Measurements from ENCODE around the gene PPP2R2B. TPM values are rescaled to one million over a fixed set of nuclear protein-coding genes. Genes with fewer than 3 reads are reported as not detected.

PPP2R2B gene
- total RNA-seq, 1 experiment from 2014 or later: not detected

- Histone ChIP-seq H3F3A (ENCODE audit: low read length, unreplicated experiment) (no peaks in the 10 kb centered on the region), H3K27ac (ENCODE audit: low read length) (no peak overlapping the region), H3K4me1 (ENCODE audit: insufficient read depth, low read length) (no peaks in the 10 kb centered on the region), H3K4me3 (ENCODE audit: low read length) (no peak overlapping the region), H3K27me3 (ENCODE audit: low read length) (0 out of 2 replicates have a peak, but pooled peaks cover 6% of the 10 kb centered on the region), H3K9me3 (ENCODE audit: low read length) (no peaks in the 10 kb centered on the region), H3K79me2 (ENCODE audit: low read length) (no peaks in the 10 kb centered on the region), H3K4me2 (ENCODE audit: low read length) (no peak overlapping the region), H3K36me3 (ENCODE audit: low read depth, low read length) (no peaks in the 10 kb centered on the region), H4K20me1 (ENCODE audit: low read length) (no peaks in the 10 kb centered on the region), H2AFZ (ENCODE audit: low read length) (no peak overlapping the region), H3K9ac (ENCODE audit: low read length) (no peak overlapping the region), H3K9me2 (replicated peaks; ENCODE audit: low read length) (no peaks in the 10 kb centered on the region)
- BruUV-seq (replicated peaks): no TSS peak
- DNase-seq (no peak), ATAC-seq (no peak)
- intact Hi-C loops (cut with micrococcal nuclease): no loop called here
- CTCF ChIA-PET: no interaction called here
- TF ChIP-seq EZH2 (IDR thresholded peaks at IDR 0.05; ENCODE audit: low read length, unreplicated experiment): no peak
- no peak for TF ChIP-seq EZH2phosphoT487 (IDR thresholded peaks at IDR 0.05; ENCODE audit: borderline replicate concordance, low read length)
- no peak for TF ChIP-seq CTCF (conservative IDR thresholded peaks at IDR 0.05; ENCODE audit: low read depth, low read length)
- POLR2A ChIA-PET (ENCODE audit: unreplicated experiment): no interaction called here
These were observed 38.5 kb downstream of the PPP2R2B start for GRCh38 chr5:146840016-146840415.

- H3K4me1 ChIP-seq (ENCODE audit: insufficient read depth, low read length): no peaks in the 10 kb centered on the region
- H3K4me3 ChIP-seq (ENCODE audit: low read length): no peak overlapping the region
- intact Hi-C loops (cut with micrococcal nuclease): no loop called here
- H3K9ac ChIP-seq (ENCODE audit: low read length): no peak overlapping the region
- H3K36me3 ChIP-seq (ENCODE audit: low read depth, low read length): no peaks in the 10 kb centered on the region
- no peaks in the 10 kb centered on the region for H3K9me2 ChIP-seq (replicated peaks; ENCODE audit: low read length)
- H2AFZ ChIP-seq (ENCODE audit: low read length): no peak overlapping the region
- no peak overlapping the region for H3K4me2 ChIP-seq (ENCODE audit: low read length)
- H3K27ac ChIP-seq (ENCODE audit: low read length): no peak overlapping the region
- TF ChIP-seq EZH2 (IDR thresholded peaks at IDR 0.05; ENCODE audit: low read length, unreplicated experiment) (no peak), EZH2phosphoT487 (IDR thresholded peaks at IDR 0.05; ENCODE audit: borderline replicate concordance, low read length) (no peak), CTCF (conservative IDR thresholded peaks at IDR 0.05; ENCODE audit: low read depth, low read length) (no peak)
- no TSS peak for BruUV-seq (replicated peaks)
- ATAC-seq: no peak
- no peak for DNase-seq
- no peaks in the 10 kb centered on the region for H4K20me1 ChIP-seq (ENCODE audit: low read length)
- POLR2A ChIA-PET (ENCODE audit: unreplicated experiment): no interaction called here
- no peaks in the 10 kb centered on the region for H3F3A ChIP-seq (ENCODE audit: low read length, unreplicated experiment)
- 0 out of 2 replicates have a peak, but pooled peaks cover 6% of the 10 kb centered on the region for H3K27me3 ChIP-seq (ENCODE audit: low read length)
- H3K9me3 ChIP-seq (ENCODE audit: low read length): no peaks in the 10 kb centered on the region
- H3K79me2 ChIP-seq (ENCODE audit: low read length): no peaks in the 10 kb centered on the region
- CTCF ChIA-PET: no interaction called here
These were observed 42.2 kb downstream of the PPP2R2B start for GRCh38 chr5:146836226-146836842.

- TF ChIP-seq CTCF (conservative IDR thresholded peaks at IDR 0.05; ENCODE audit: low read depth, low read length) (no peak), EZH2 (IDR thresholded peaks at IDR 0.05; ENCODE audit: low read length, unreplicated experiment) (no peak), EZH2phosphoT487 (IDR thresholded peaks at IDR 0.05; ENCODE audit: borderline replicate concordance, low read length) (no peak)
- Histone ChIP-seq H3F3A (ENCODE audit: low read length, unreplicated experiment) (no peaks in the 10 kb centered on the region), H2AFZ (ENCODE audit: low read length) (no peak overlapping the region), H3K4me3 (ENCODE audit: low read length) (no peak overlapping the region), H4K20me1 (ENCODE audit: low read length) (no peaks in the 10 kb centered on the region), H3K9me3 (ENCODE audit: low read length) (no peaks in the 10 kb centered on the region), H3K27me3 (ENCODE audit: low read length) (no peaks in the 10 kb centered on the region), H3K9ac (ENCODE audit: low read length) (no peak overlapping the region), H3K4me1 (ENCODE audit: insufficient read depth, low read length) (no peaks in the 10 kb centered on the region), H3K36me3 (ENCODE audit: low read depth, low read length) (no peaks in the 10 kb centered on the region), H3K79me2 (ENCODE audit: low read length) (no peaks in the 10 kb centered on the region), H3K4me2 (ENCODE audit: low read length) (no peak overlapping the region), H3K9me2 (replicated peaks; ENCODE audit: low read length) (no peaks in the 10 kb centered on the region), H3K27ac (ENCODE audit: low read length) (no peak overlapping the region)
- POLR2A ChIA-PET (ENCODE audit: unreplicated experiment): no interaction called here
- no peak for ATAC-seq
- BruUV-seq (replicated peaks): no TSS peak
- CTCF ChIA-PET: no interaction called here
- intact Hi-C loops (cut with micrococcal nuclease): no loop called here
- no peak for DNase-seq
These were observed 45.4 kb downstream of the PPP2R2B start for GRCh38 chr5:146832985-146833732.

Measured in PC-3 (cell line).